ENCODE results near the gene ADSS1.
"Not testable (repeated sequence)": the region's sequence is repeated elsewhere in the genome, so short reads cannot be mapped to it uniquely, and the experiment has no call there.

The ADSS1 gene

DNA sequence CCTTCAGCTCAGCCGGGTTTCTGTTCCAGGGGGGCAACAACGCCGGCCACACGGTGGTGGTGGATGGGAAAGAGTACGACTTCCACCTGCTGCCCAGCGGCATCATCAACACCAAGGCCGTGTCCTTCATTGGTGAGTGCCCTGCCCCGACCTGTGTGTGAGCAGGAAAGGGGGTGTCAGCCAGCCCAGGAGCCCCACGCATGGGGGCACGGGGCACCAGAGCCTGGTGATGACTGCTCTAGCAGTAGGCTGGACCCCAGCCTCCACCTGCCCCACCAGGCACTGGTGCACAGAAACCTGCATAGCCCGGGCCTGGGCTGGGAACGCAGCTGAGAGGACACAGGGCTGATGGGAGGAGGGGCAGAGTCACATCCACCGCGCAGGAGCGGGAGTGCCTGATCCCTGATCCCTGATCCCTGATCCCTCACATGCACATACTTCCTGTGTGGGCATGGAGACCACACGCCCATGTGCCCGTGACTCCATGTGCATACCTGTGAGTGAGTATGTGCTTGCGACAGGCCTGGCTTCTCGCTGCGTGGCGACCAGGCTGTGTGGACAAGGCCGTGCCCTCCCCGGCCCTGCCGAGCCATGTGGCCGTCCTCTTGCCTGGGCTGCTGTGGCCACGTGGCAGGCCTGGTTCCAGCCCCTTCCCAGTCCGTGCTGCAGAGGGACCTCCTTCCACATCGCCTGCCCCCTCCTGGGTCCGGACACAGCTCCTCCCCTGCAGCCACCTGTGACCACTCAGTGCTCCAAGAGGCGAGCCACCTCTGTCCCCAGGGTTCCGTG lies 11.2 kb downstream of the ADSS1 start:
- no peak for DNase-seq

DNA sequence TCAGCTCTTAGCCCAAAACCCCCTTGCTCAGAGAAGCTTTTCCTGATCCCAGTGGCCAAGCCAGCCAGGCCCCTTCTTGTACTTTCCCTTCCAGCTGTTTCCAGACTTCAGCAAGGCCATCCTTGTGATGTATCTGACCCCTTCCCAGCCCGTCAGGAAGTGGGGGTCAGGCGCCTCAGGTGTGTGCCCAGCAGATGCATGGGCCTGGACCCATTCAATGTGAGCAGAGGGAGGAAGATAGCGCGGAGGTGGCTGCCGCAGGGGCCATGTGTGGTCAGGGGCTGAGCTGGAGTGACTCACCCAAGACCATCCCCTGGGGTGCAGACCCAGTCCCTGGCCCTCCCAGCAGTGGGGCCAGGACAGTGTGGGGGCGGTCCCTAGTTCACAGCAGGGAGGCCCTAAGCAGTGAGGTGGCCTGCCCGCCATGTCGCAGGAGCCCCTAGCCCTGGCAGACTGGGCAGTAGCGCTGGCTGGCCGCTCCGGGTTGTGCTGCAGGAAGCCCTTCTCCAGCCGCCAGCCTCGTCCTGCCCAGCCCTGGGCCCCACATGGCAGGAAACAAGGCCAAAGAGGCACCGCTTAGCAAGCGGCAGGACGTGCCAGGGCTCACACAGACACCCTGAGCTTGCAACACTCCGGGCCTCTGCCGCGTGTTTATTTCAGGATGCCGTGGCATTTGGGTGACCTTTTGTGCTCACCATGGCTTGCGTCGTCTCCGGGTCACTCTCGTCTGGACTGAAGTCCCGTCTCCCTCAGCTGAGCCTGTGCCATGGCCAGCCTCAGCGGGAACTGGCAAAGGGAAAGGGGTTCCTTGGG lies 12.0 kb downstream of the ADSS1 start:
- DNase-seq = no peak

DNA sequence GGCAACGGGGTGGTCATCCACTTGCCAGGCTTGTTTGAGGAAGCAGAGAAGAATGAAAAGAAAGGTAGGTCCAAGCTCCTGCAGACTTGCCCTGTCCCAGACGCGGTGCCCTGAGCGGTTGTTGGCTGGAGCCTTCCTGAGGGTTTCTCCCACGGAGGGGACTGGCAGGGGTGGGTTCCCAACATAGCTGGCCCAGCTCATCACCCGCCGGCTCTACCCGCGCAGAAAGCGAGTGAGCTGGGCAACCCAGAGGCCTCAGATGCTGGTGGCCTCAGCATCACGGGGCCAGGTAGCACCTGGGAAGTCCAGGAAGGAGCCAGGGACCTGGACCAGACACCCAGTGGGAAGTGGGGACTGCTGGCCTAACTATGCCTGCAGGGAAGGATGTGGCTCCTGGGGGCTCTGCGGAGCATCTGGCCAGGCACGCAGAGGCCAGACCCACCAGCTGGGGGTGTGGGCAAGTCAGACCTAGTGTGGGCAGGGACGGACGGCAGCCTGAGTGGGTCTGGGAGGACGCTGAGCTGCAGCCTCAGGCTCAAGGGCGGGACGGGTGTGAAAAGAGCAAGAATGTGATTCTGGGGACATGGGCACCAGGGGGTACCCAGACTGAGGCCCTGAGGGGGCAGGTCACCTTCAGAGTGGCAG lies 14.5 kb downstream of the ADSS1 start:
- no peak for DNase-seq

DNA sequence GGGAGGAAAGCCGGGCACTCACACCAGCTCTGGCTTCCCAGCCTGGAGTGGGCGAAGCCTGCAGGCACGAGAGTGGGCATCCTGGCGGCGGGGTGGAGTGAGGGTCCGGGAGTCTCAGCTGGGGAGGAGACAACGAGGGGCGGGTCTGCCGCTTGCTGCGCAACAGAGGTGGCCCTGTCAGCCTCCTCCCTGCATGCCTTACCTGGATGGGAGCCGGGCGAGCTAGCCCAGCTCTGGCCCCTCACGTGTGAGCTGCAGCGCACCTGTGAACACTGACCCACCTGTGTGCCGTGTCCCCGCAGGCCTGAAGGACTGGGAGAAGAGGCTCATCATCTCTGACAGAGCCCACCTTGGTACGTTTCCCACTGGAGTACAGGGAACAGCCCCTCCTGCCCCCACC lies 15.0 kb downstream of the ADSS1 start:
- no peak for DNase-seq

DNA sequence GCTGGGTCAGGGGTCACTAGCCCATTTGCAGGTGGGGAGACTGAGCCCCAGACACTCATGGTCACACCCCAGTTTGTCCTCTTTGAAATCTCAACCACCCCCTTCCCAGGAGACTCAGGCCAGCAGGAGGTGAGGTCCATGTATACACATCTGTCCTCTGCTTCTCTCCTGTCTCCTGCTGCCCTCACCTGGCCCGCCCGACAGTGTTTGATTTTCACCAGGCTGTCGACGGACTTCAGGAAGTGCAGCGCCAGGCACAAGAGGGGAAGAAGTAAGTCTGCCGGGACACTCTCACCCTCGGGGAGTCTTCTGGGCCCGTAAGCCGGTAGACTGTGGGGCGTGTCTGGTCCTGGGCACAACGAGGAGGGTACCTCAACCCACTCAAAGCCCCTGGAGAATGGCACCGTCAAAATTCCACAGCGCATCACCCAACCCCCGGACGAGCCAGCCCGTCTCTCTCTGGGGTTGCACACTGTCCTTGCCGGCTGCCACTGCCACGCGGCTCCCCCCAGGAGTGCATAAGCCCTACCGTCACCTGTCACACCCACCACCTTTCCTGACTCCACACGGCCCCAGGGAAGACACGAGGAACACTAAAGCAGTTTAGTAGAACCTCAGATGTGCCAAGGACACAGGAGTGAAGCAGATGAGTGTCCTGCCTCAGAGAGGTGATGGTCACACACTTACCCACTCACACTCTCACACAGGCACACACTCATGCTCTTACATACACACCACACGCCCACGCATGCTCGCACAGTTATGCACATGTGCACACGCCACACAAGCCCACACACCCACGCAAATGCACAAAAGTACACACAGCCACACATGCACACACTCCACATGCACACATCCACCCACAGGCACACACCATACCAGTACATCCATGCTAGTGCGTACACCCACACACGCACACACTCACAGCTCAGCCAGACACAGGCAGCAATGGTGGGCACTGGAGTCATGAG lies 15.8 kb downstream of the ADSS1 start:
- no peak for DNase-seq

DNA sequence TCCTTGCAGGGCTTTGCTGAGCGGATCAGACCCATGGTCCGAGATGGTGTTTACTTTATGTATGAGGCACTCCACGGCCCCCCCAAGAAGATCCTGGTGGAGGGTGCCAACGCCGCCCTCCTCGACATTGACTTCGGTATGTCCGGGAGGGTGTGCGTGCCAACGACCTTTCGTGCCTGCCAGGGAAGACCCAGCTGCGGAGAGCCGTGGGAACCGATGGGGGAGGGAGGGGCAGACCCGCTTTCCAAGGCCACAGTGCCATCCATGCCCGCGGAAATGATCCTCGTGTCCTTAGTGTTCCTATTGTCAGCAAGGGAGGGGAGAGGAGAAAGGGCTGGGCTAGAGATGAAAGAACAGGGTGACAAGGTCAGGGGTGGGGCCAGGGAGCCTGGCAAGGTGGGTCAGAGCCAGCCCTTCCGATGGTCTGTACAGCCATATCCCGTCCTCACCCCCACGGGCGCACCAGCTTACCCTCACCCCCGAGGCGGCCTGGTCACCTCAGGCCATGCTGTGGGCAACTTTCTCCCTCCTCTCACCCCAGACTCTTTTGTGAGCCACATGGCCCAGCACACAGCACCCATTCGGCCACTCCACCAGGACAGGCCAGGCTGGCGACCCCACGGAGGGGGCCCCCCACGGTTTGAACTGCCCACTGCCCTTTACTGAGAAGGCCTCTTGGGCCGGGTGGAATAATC lies 17.2 kb downstream of the ADSS1 start:
- DNase-seq = no peak

DNA sequence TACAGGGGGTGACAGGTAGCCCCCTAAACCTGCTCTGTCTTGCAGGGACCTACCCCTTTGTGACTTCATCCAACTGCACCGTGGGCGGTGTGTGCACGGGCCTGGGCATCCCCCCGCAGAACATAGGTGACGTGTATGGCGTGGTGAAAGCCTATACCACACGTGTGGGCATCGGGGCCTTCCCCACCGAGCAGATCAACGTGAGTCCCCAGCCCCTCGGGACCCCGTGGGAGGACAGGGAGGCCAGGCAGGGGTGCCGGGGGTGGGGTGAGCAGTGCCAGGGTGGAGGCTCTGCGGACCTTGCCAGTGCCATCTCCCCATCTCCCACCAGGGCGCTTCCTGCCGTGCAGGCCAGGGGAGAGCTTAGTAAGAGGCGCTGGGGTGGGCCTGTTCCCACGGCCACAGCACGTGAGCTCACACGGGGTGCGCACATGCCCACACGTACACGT lies 17.8 kb downstream of the ADSS1 start:
- no peak for DNase-seq

DNA sequence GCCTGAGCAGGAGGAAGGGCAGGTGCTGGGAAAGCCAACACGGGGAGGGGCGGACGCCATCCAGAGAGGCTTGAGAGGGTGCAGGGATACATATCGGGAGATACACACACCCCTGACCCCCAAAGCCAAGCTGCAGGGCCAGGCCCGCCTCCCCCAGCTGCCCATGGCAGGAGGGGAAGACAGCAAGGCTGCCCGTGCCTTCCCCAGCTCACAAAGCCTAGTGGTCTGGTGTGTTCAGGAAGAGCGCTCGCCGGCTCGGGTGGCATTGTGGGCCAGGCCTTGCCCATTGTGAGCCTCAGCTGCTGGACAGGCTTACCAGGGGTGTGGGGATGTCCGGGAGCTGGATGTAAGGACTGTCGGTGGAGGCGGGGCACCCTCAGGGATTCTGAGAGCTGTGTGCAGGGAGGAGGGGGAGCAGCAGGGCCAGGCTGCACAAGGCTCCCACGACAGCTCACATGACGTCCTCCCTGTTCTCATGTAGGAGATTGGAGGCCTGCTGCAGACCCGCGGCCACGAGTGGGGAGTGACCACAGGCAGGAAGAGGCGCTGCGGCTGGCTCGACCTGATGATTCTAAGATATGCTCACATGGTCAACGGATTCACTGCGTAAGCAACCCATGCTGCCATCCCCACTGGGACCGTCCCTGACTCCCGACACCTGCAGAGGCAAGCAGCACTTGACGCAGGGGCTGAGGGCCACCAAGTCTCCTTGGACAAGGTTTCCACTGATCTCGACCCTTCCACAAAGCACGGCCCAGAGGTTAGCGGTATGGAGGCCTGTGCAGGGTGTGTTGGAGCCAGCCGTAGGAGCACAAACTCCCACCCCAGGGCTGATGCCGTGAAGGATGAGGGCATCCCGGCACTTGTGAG lies 18.8 kb downstream of the ADSS1 start:
- no peak for DNase-seq

DNA sequence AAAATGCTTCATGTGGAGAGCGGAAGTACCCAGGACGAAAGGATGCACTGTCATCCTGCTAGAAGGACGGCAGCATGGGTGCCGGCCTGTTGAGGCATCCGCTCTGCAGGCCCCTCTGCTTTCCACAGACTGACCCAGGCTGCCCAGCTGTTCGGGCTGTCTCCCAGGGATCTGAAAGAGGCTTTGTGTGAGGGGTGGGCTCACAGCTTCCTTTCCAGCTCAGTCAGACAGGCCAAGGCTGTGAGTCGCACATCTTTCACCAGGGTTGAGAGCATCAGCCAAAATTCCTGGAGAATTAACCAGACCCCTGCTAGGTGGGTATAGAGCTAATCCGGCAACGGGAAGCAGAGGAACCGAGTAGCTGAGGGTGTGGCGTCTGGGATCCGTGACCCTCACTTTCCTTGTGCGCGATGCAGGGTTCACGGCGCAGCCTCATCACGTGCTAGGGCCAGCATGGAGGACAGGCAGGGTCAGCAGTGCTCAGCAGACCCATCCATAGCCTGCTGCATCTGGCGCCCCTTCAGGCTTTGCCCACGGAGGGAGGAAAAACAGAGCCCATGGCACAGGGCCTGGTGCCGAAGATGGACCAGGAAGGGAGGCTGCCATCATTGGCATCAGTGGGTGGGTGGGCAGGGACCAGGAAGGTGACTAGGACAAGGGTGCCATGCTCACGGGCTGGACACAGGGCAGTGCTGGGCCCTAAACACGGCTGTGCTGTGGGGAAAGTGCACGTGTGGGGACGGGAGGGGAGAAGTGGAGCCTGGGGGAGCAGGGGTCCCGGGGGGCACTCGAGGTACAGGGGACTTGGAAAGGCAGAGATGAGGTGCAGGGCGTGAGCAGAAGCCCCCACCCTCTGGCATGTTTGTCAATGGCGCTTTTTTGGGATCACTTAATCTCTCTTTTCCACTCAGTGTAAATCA lies 19.7 kb downstream of the ADSS1 start:
- no peak for DNase-seq

DNA sequence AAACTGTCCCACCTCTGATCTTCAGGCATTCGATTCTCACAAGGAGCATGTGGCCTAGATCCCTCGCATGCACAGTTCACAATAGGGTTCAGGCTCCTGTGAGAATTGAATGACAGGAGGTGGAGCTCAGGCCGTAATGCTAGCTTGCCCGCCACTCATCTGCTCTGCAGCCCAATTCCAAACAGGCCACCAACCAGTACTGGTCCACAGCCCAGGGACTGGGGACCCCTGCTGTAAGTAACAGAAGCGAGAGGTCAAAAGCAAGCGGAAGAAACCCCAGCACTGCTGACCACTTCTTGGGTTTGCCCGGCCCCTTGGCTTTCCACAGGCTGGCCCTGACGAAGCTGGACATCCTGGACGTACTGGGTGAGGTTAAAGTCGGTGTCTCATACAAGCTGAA lies 20.5 kb downstream of the ADSS1 start:
- DNase-seq = no peak

DNA sequence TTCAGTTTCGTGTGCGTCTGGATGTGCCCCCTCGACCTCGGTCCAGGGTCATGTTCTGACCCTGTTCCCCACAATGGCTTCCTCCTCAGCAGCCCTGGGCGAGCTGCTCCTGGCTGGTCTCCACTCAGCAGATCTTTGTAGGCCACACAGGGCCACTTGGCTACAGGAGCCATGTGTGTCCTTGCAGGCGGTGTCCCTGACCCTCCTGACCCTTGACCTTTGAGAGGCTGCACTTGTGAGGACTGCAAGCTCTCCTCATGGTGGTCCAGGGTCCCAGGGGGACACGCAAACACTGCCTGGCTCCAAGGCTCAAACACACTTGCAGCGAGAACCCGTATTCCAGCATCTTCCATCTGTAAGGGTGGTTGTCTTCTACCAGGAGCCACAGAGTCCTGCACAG lies 21.4 kb downstream of the ADSS1 start:
- no peak for DNase-seq

DNA sequence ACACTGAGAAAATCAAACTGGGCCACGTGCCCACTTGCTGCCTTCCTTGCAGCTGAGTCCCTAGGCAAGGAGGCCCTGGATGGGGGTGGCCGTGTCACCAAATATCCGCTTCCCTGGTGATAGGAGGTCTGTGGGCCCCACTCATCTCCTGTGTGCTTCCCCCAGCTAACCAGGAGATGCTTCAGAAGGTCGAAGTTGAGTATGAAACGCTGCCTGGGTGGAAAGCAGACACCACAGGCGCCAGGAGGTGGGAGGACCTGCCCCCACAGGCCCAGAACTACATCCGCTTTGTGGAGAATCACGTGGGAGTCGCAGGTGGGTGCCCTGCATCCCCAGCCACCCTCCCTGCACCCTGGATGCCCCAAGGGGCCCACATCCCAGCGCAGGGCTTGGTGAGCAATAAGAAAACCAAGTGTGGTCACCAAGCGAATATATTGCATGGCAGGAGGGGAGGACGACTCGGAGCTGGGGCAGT lies 22.1 kb downstream of the ADSS1 start:
- no peak for DNase-seq

DNA sequence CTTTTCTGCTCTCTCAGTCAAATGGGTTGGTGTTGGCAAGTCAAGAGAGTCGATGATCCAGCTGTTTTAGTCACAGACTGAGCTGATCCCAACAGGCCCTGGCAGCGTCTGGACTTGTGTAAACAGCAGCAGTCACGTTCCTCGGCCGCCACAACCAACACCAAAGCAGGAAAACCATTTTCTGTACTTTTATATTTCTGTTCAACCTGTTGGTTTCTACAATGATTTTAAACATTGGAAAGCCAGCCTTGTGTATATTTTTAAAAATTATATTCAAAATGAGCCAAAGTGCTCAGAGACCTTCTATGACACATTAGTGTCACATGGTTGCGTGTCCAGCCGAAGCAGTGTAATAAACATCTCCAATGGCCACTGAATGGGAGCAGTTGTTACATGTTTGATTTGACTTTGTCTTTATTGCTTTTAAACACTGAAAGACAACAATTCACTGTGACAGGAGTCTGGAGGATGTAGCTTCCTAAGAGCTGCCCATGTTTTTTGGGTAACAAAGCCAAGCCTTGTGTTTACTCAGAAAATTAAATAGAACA lies 23.0 kb downstream of the ADSS1 start:
- DNase-seq = no peak

DNA sequence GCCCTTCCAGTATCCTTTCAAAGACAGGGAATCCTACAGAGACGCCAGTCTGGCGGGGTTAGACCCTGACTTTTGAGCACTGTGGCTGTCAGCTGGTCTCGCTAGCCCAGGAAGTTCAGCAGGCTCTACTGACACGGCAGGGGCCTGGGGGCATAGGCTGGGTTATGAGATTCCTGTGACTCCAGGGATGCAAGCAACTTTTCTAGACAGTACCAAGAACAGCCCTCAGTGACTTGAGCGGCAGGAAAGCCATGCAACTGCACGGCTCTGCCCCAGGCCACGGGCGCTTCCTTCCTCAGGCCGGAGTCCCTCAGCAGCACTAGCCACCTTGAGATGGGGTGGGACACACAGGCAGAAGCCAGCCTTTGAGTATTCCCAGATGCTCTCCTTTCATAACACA lies 23.8 kb downstream of the ADSS1 start:
- DNase-seq = no peak

DNA sequence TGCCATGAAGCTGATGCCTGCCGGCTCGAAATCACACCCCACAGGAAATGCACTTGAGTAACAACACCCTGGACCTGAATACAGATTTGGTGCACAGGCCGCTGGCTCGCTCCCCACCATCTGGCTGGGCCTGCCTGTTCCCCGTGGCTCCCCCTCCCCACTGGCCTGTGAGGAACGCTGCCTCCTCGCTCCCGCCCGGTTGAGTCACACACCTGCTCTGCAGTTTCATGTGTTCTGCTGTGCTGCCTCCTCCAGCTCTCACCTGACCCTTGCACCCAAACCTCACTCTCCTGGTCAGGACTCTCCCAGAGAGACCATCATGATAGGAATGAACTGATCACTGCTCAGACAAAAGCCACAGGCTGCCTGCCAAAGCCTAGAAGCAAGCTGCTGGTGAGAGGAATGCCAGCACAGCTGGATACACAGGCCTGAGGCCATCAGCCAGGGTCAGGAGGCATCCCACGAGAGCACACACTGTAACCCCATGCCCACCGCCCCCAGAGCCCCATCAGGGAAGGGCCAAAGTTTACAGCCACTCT lies 25.2 kb downstream of the ADSS1 start:
- DNase-seq = no peak

DNA sequence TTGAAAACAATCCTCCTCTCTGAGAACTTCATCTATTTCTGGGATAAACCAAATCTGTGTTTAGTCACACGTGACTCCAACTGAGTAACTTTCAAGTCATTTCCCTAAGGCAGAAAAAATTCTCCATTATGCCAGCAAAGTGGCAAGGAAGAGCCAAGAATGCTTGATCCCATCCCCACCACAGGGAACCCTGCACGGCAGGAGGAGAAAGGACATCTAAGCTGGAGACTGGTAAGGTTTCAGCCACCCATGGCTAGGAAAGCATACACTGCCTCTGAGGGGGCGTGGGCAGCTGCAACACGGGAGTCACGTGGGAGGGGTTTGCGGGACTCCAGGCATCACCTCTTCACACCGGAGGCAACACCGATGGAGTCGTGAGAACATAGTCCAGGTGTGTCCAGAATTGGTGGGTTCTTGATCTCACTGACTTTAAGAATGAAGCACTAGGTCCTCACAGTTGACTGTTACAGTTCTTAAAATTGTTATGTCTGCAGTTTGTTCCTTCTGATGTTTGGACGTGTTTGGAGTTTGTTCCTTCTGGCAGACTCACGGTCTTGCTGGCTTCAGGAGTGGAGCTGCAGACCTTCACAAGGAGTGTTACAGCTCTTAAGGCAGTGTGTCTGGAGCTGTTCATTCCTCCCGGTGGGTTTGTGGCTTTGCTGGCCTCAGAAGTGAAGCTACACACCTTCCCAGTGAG lies 26.2 kb downstream of the ADSS1 start:
- DNase-seq = no peak

DNA sequence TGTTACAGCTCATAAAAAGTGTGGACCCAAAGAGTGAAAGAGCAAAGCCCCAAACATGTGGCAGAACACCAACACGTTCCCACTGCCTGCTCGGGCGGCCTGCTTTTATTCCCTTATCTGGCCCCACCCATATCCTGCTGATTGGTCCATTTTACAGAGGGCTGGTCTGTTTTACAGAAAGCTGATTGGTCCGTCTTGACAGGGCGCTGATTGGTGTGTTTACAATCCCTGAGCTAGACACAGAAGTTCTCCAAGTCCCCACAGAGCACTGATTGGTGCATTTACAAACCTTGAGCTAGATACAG lies 26.7 kb downstream of the ADSS1 start:
- not testable (repeated sequence) for DNase-seq

Data from SW 1271 (cell line).